ENCODE measurements around the gene CGB3. TPM values are rescaled to one million over a fixed set of nuclear protein-coding genes. Genes with fewer than 3 reads are reported as not detected.
"Not testable (repeated sequence)": the region's sequence is repeated elsewhere in the genome, so short reads cannot be mapped to it uniquely, and the experiment has no call there.

The CGB3 gene
- total and polyA plus RNA-seq, 8 donors, result 0.81 TPM; not detected in 7

- ATAC-seq (no peak), DNase-seq (no peak)
- no peak for TF ChIP-seq CTCF (IDR thresholded peaks at IDR 0.05)
- intact Hi-C loops (cut with DNase I), result no loop called here
- no peaks in the 10 kb centered on the region for H3K9me3 ChIP-seq
- peaks cover 0 to 3% of the 10 kb centered on the region in 2 donors for H3K36me3 ChIP-seq
- H3K4me3 ChIP-seq, result no peak overlapping the region
- peaks cover 0 to 43% of the 10 kb centered on the region in 2 donors for H3K27me3 ChIP-seq
- H3K27ac ChIP-seq, result no peak overlapping the region
- peaks cover 11 to 23% of the 10 kb centered on the region in 2 donors for H3K4me1 ChIP-seq
Measured at GRCh38 chr19:49020931-49021895, 2.9 kb downstream of the CGB3 start.

GRCh38 chr19:49020342-49020741 is 3.8 kb downstream of the CGB3 start:
- Histone ChIP-seq H3K9me3 (no peaks in the 10 kb centered on the region), H3K36me3 (peaks cover 0 to 12% of the 10 kb centered on the region in 2 donors), H3K4me1 (peaks cover 11 to 23% of the 10 kb centered on the region in 2 donors), H3K4me3 (no peak overlapping the region), H3K27me3 (peaks cover 0 to 43% of the 10 kb centered on the region in 2 donors), H3K27ac (no peak overlapping the region)
- intact Hi-C loops (cut with DNase I), result no loop called here
- TF ChIP-seq CTCF (IDR thresholded peaks at IDR 0.05), result no peak
- ATAC-seq (no peak), DNase-seq (no peak)

- H3K4me1 ChIP-seq, result peaks cover 11 to 23% of the 10 kb centered on the region in 2 donors
- no peak overlapping the region for H3K27ac ChIP-seq
- DNase-seq (peak in 2 of 4 donors; percentile 83 to 90), ATAC-seq (peak; percentile 88)
- H3K4me3 ChIP-seq, result peak overlapping the region; percentile 28 to 43
- intact Hi-C loops (cut with DNase I), result no loop called here
- TF ChIP-seq CTCF (IDR thresholded peaks at IDR 0.05), result no peak
- H3K9me3 ChIP-seq, result no peaks in the 10 kb centered on the region
- peaks cover 0 to 43% of the 10 kb centered on the region in 2 donors for H3K27me3 ChIP-seq
- peaks cover 0 to 21% of the 10 kb centered on the region in 2 donors for H3K36me3 ChIP-seq
Measured at GRCh38 chr19:49019242-49019932, 4.7 kb downstream of the CGB3 start.

GRCh38 chr19:49018388-49019241 is 5.5 kb downstream of the CGB3 start:
- H3K27ac ChIP-seq; H3K9me3 ChIP-seq; intact Hi-C loops (cut with DNase I); DNase-seq: not testable (repeated sequence)
- Histone ChIP-seq H3K4me1 (peaks cover 11 to 23% of the 10 kb centered on the region in 2 donors), H3K36me3 (peaks cover 0 to 26% of the 10 kb centered on the region in 2 donors), H3K4me3 (peak overlapping the region; percentile 25 to 43), H3K27me3 (peaks cover 0 to 43% of the 10 kb centered on the region in 2 donors)
- ATAC-seq, result peak; percentile 7

GRCh38 chr19:49017666-49018351 is 6.3 kb downstream of the CGB3 start:
- Histone ChIP-seq H3K36me3 (peaks cover 0 to 34% of the 10 kb centered on the region in 2 donors), H3K4me1 (peaks cover 11 to 23% of the 10 kb centered on the region in 2 donors), H3K4me3 (peak overlapping the region; percentile 25 to 43), H3K27me3 (peaks cover 0 to 43% of the 10 kb centered on the region in 2 donors), H3K27ac (no peak overlapping the region), H3K9me3 (no peaks in the 10 kb centered on the region)
- DNase-seq, result peak in 3 of 4 donors; percentile 41 to 85 (median 52)
- TF ChIP-seq CTCF (IDR thresholded peaks at IDR 0.05), result peak; percentile 35 to 50
- intact Hi-C loops (cut with DNase I), result no loop called here
- ATAC-seq, result peak; percentile 61
